HepG2 (cell line): ENCODE results near the gene MARCHF9. TPM values are rescaled to one million over a fixed set of nuclear protein-coding genes. Genes with fewer than 3 reads are reported as not detected.

ENCODE experiments used
- CENPBD1 ChIP-seq: sonication (generic); formaldehyde crosslinking; IDR thresholded peaks from 2 replicates; pipeline ENCODE4 v1.8.0; 2022; ENCODE audit warnings: missing genetic modification reagents, low read depth, mild to moderate bottlenecking, borderline replicate concordance
- EED ChIP-seq: sonication (generic); formaldehyde crosslinking; IDR thresholded peaks from 2 replicates; pipeline ENCODE4 v1.5.0; 2020; ENCODE audit warnings: mild to moderate bottlenecking, missing genetic modification reagents
- FOXJ3 ChIP-seq: sonication (generic); formaldehyde crosslinking; IDR thresholded peaks from 2 replicates; pipeline ENCODE4 v1.4.0; 2020; ENCODE audit warnings: missing genetic modification reagents, mild to moderate bottlenecking, borderline replicate concordance
- GATAD2A ChIP-seq: IDR thresholded peaks from 2 replicates; pipeline ENCODE4 v1.6.1; 2016
- MAF1 ChIP-seq: sonication (generic); formaldehyde crosslinking; IDR thresholded peaks from 2 replicates; pipeline ENCODE4 v1.5.0; 2020; ENCODE audit warnings: missing genetic modification reagents, borderline replicate concordance
- MAFK ChIP-seq, 2 experiments: IDR thresholded peaks in 1 of 2; conservative IDR thresholded peaks in 1 of 2; 2 replicates each; pipeline ENCODE4 v1.6.1; 2011; ENCODE audit warnings: improper control_type of control experiment in 2 of 2, low read length in 2 of 2
- MNT ChIP-seq: fragments of 450-650 bp; IDR thresholded peaks from 2 replicates; pipeline ENCODE4 v1.6.1; 2016
- RFX3 ChIP-seq: IDR thresholded peaks from 2 replicates; pipeline ENCODE4 v1.6.1; 2016; ENCODE audit warnings: missing biosample characterization, missing genetic modification reagents
- SIX1 ChIP-seq: sonication (generic); formaldehyde crosslinking; IDR thresholded peaks from 2 replicates; pipeline ENCODE4 v1.4.0; 2020; ENCODE audit warnings: missing genetic modification reagents, borderline replicate concordance
- SP5 ChIP-seq: IDR thresholded peaks from 2 replicates; pipeline ENCODE4 v1.6.1; 2016; ENCODE audit warnings: low read depth, borderline replicate concordance
- TFDP1 ChIP-seq: IDR thresholded peaks from 2 replicates; pipeline ENCODE4 v1.6.1; 2016; ENCODE audit warnings: missing compliant biosample characterization, missing genetic modification reagents, borderline replicate concordance
- ZBTB20 ChIP-seq: sonication (generic); formaldehyde crosslinking; IDR thresholded peaks from 2 replicates; pipeline ENCODE4 v1.8.1; 2023; ENCODE audit warnings: missing genetic modification reagents, low read depth, mild to moderate bottlenecking, borderline replicate concordance
- ZFP36L2 ChIP-seq: sonication (generic); formaldehyde crosslinking; IDR thresholded peaks from 2 replicates; pipeline ENCODE4 v1.4.0; 2020; ENCODE audit warnings: missing genetic modification reagents
- ZFY ChIP-seq: sonication (generic); formaldehyde crosslinking; IDR thresholded peaks from 2 replicates; pipeline ENCODE4 v1.4.0; 2020; ENCODE audit warnings: missing genetic modification reagents
- ZNF251 ChIP-seq: sonication (generic); formaldehyde crosslinking; IDR thresholded peaks from 2 replicates; pipeline ENCODE4 v1.9.0; 2021; ENCODE audit warnings: mild to moderate bottlenecking, missing genetic modification reagents
- ZNF275 ChIP-seq: sonication (generic); formaldehyde crosslinking; IDR thresholded peaks from 2 replicates; pipeline ENCODE4 v1.8.0; 2022; ENCODE audit warnings: missing genetic modification reagents, mild to moderate bottlenecking, inconsistent platforms, borderline replicate concordance
- ZNF441 ChIP-seq: sonication (generic); formaldehyde crosslinking; IDR thresholded peaks from 2 replicates; pipeline ENCODE4 v1.7.0; 2021; ENCODE audit warnings: missing genetic modification reagents, borderline replicate concordance
- ZNF564 ChIP-seq: sonication (generic); formaldehyde crosslinking; IDR thresholded peaks from 2 replicates; pipeline ENCODE4 v1.8.1; 2023; ENCODE audit warnings: mild to moderate bottlenecking, missing genetic modification reagents
- ZNF660 ChIP-seq: sonication (generic); formaldehyde crosslinking; IDR thresholded peaks from 2 replicates; pipeline ENCODE4 v1.5.1; 2020; ENCODE audit warnings: mild to moderate bottlenecking, low read depth, missing genetic modification reagents, borderline replicate concordance
- polyA plus RNA-seq, 8 experiments: library from polyadenylated mRNA; depleted of rRNA in 3 of 8; stranded (reverse) in 7 of 8; unstranded in 1 of 8; fragments of >200 nt; fragmentation: Illumina TruSeq in 4 of 8; extraction: Trizol in 4 of 8; gene quantifications; 2 replicates each; pipeline versions ENCODE4 v1.2.1 to v1.2.3, GENCODE V29; 2011 to 2016; ENCODE audit warnings: low read depth in 4 of 8, missing spikeins in 1 of 8, mixed read lengths in 1 of 8; ENCODE audit not compliant: insufficient read depth in 1 of 8
- total RNA-seq, 5 experiments: library from RNA; depleted of rRNA; stranded (reverse); fragments of >200 nt; fragmentation: Illumina TruSeq; extraction: Trizol; gene quantifications; 2 replicates each; pipeline ENCODE4 v1.2.3, GENCODE V29; 2016; ENCODE audit warnings: low read depth in 1 of 5

MARCHF9 gene
- total and polyA plus RNA-seq, 2 of the 13 experiments (the other 11 are each of a cell fraction or from before 2014, with no cell fraction given), result 5.7 to 9.6 TPM

- no peak for TF ChIP-seq SIX1 (CRISPR knock-in tag)
- TF ChIP-seq ZFY (CRISPR knock-in tag), result peak; percentile 81
- no peak for TF ChIP-seq ZNF251
- TF ChIP-seq TFDP1 (CRISPR knock-in tag), result no peak; the same call in 1 of the 2 replicates
- TF ChIP-seq MAFK (conservative IDR thresholded peaks at IDR 0.05 in 1 of 2, IDR thresholded peaks at IDR 0.05 in 1 of 2; ENCODE audit: low read length in 2 of 2), result no peak
- TF ChIP-seq ZBTB20 (CRISPR knock-in tag), result no peak
- no peak for TF ChIP-seq MNT
- peak; percentile 50; the same call in 1 of the 2 replicates for TF ChIP-seq ZFP36L2 (CRISPR knock-in tag)
- no peak for TF ChIP-seq ZNF275 (CRISPR knock-in tag)
- TF ChIP-seq RFX3 (CRISPR knock-in tag), result no peak
- no peak for TF ChIP-seq ZNF660
- no peak for TF ChIP-seq ZNF564 (CRISPR knock-in tag)
- TF ChIP-seq SP5 (CRISPR knock-in tag), result peak; percentile 56; the same call in 1 of the 2 replicates
- no peak for TF ChIP-seq FOXJ3 (CRISPR knock-in tag)
- no peak for TF ChIP-seq CENPBD1
- TF ChIP-seq GATAD2A (CRISPR knock-in tag), result no peak; the same call in 1 of the 2 replicates
- TF ChIP-seq MAF1, result no peak
- TF ChIP-seq ZNF441 (CRISPR knock-in tag), result peak; percentile 21; the same call in 1 of the 2 replicates
- 0 out of 2 replicates have a peak, but pooled peaks have one; percentile 42 for TF ChIP-seq EED (CRISPR knock-in tag)
These were observed 810 bp downstream of the MARCHF9 start (continued) for GRCh38 chr12:57755454-57756372.
